K562 (cell line): ENCODE measurements around the gene ZNF516. TPM values are rescaled to one million over a fixed set of nuclear protein-coding genes. Genes with fewer than 3 reads are reported as not detected.

Experiments
- ATAC-seq: fragments of 200-7000 bp; cut with Tn5 transposase; 3 replicates; pipeline ENCODE4 v1.9.1; 2020; ENCODE audit warnings: moderate library complexity
- BruUV-seq: library from RNA; stranded (reverse); fragments of 400-500 nt; replicated peaks from 2 replicates; lab custom pipeline; 2021; lab: Mats Ljungman, UMichigan
- CTCF ChIA-PET: fragments of 300-600 bp; formaldehyde crosslinking; extraction: SDS; loops from one replicate; lab custom pipeline; 2021; ENCODE audit warnings: low intra/inter-chr PET ratio; lab: Yijun Ruan, JAX
- POLR2A ChIA-PET: fragments of 300-600, 350-650 bp; sonication (Branson Sonifier 250); formaldehyde crosslinking; extraction: SDS; loops from one replicate; lab custom pipeline; 2021; ENCODE audit warnings: antibody characterized with exemption, inconsistent platforms; lab: Yijun Ruan, JAX
- DNase-seq, 4 experiments: peaks; one replicate each; pipeline versions ENCODE4 v3.0.0 to v3.0.0-alpha.2; 2011 to 2018; ENCODE audit warnings: low spot score in 3 of 4, mixed read lengths in 3 of 4; ENCODE audit errors: extremely low read depth in 1 of 4
- FAIRE-seq: peaks from 2 replicates; lab custom pipeline; 2011; peaks lifted over from hg19 to GRCh38; lab: Jason Lieb, UNC
- H2AFZ ChIP-seq: 2 replicates; pipeline ENCODE4 v1.6.0; 2011; ENCODE audit warnings: low read depth, low read length, control low read depth, inconsistent platforms
- H3K27ac ChIP-seq: fragments of 200-600 bp; 3 replicates; pipeline ENCODE4 v1.8.0; 2011; ENCODE audit warnings: low read depth, mild to moderate bottlenecking, control low read depth, inconsistent platforms, low read length, moderate library complexity, mixed read lengths; ENCODE audit errors: extremely low read depth
- H3K27me3 ChIP-seq, 2 experiments: fragments of 300-600 bp in 1 of 2; 2 replicates in 1 of 2; 3 replicates in 1 of 2; pipeline versions ENCODE4 v1.6.0 to v1.8.0; 2011; ENCODE audit warnings: inconsistent platforms in 2 of 2, low read length in 2 of 2, mild to moderate bottlenecking in 1 of 2, mixed read lengths in 1 of 2, moderate library complexity in 1 of 2; ENCODE audit not compliant: control insufficient read depth in 2 of 2, insufficient read depth in 2 of 2
- H3K36me3 ChIP-seq: fragments of 300-600 bp; 3 replicates; pipeline ENCODE4 v1.8.0; 2011; ENCODE audit warnings: mild to moderate bottlenecking, low read length, inconsistent platforms; ENCODE audit not compliant: control insufficient read depth, insufficient read depth
- H3K4me1 ChIP-seq, 2 experiments: fragments of 200-600 bp in 1 of 2; replicated peaks in 1 of 2; 2 replicates in 1 of 2; 3 replicates in 1 of 2; pipeline versions ENCODE4 v1.5.1 to v1.8.0; 2011; ENCODE audit warnings: inconsistent platforms in 2 of 2, low read length in 2 of 2, mild to moderate bottlenecking in 1 of 2, mixed read lengths in 1 of 2, moderate library complexity in 1 of 2; ENCODE audit not compliant: control insufficient read depth in 2 of 2, insufficient read depth in 2 of 2
- H3K4me2 ChIP-seq: 2 replicates; pipeline ENCODE4 v1.6.1; 2011; ENCODE audit warnings: low read length, control low read depth, inconsistent platforms, mixed read lengths; ENCODE audit not compliant: insufficient read depth
- H3K4me3 ChIP-seq: fragments of 200-600 bp; sonication (generic), shearing (Covaris generic); 2 replicates; pipeline ENCODE4 v1.5.1; 2016; ENCODE audit warnings: control low read depth, inconsistent platforms
- H3K79me2 ChIP-seq: fragments of 200-600 bp; 3 replicates; pipeline ENCODE4 v1.8.0; 2011; ENCODE audit warnings: low read length, inconsistent platforms; ENCODE audit not compliant: control insufficient read depth, insufficient read depth
- H3K9ac ChIP-seq, 2 experiments: 2 replicates each; pipeline versions ENCODE4 v1.6.0 to v1.6.1; 2011; ENCODE audit warnings: low read depth in 2 of 2, low read length in 2 of 2, control low read depth in 1 of 2, inconsistent platforms in 1 of 2, mild to moderate bottlenecking in 1 of 2, mixed read lengths in 1 of 2; ENCODE audit not compliant: insufficient read depth in 1 of 2
- H3K9me1 ChIP-seq: one replicate; pipeline ENCODE4 v1.6.0; 2011; ENCODE audit warnings: inconsistent platforms, mild to moderate bottlenecking, low read length, moderate library complexity; ENCODE audit not compliant: control insufficient read depth, insufficient read depth
- H3K9me3 ChIP-seq: replicated peaks from 2 replicates; pipeline ENCODE4 v1.5.1; 2011; ENCODE audit warnings: low read depth, low read length, inconsistent platforms; ENCODE audit not compliant: control insufficient read depth, insufficient read depth
- H4K20me1 ChIP-seq: replicated peaks from 2 replicates; pipeline ENCODE4 v1.6.1; 2011; ENCODE audit warnings: low read length, inconsistent platforms, mixed read lengths; ENCODE audit not compliant: control insufficient read depth, insufficient read depth
- BCL6 ChIP-seq: fragments of 250-450 bp; sonication (Bioruptor Pico); IDR thresholded peaks from 2 replicates; pipeline ENCODE4 v1.4.0; 2020
- CBX5 ChIP-seq: IDR thresholded peaks from 2 replicates; pipeline ENCODE4 v1.6.1; 2014; ENCODE audit warnings: low read depth, borderline replicate concordance
- ESRRA ChIP-seq: fragments of 450-650 bp; IDR thresholded peaks from 2 replicates; pipeline ENCODE4 v1.6.1; 2014; ENCODE audit warnings: low read depth, mild to moderate bottlenecking, moderate library complexity, borderline replicate concordance
- FOXJ2 ChIP-seq: fragments of 200-800 bp; sonication (Bioruptor generic); IDR thresholded peaks from 2 replicates; pipeline ENCODE4 v1.6.1; 2016; ENCODE audit warnings: missing genetic modification characterization, missing compliant biosample characterization
- FOXM1 ChIP-seq, 2 experiments: fragments of 450-650 bp in 1 of 2; sonication (generic) in 1 of 2; formaldehyde crosslinking in 1 of 2; IDR thresholded peaks; 2 replicates each; pipeline versions ENCODE4 v1.6.1 to v1.9.0; 2017 to 2022; ENCODE audit warnings: low read depth in 2 of 2, mild to moderate bottlenecking in 2 of 2, missing genetic modification reagents in 1 of 2, moderate library complexity in 1 of 2
- GTF2E2 ChIP-seq: fragments of 200-800 bp; sonication (Bioruptor generic); IDR thresholded peaks from 2 replicates; pipeline ENCODE4 v1.6.1; 2016; ENCODE audit warnings: missing genetic modification characterization, missing compliant biosample characterization
- TFE3 ChIP-seq: fragments of 450-650 bp; formaldehyde crosslinking; IDR thresholded peaks from 2 replicates; pipeline ENCODE4 v1.4.0; 2020; ENCODE audit warnings: mild to moderate bottlenecking, mixed read lengths
- ZBTB11 ChIP-seq, 3 experiments: fragments of 200-800 bp in 1 of 3; fragments of 250-450 bp in 1 of 3; fragments of 450-650 bp in 1 of 3; sonication (Bioruptor Pico) in 1 of 3; sonication (Bioruptor generic) in 1 of 3; formaldehyde crosslinking in 1 of 3; IDR thresholded peaks; 2 replicates each; pipeline versions ENCODE4 v1.6.1 to v1.8.0; 2016 to 2022; ENCODE audit warnings: mild to moderate bottlenecking in 2 of 3, missing genetic modification characterization in 2 of 3, missing compliant biosample characterization in 1 of 3, moderate library complexity in 1 of 3
- ZKSCAN1 ChIP-seq: fragments of 150-350 bp; IDR thresholded peaks from 2 replicates; pipeline ENCODE4 v1.6.1; 2016; ENCODE audit warnings: low read depth, low read length
- ZNF347 ChIP-seq: fragments of 450-650 bp; formaldehyde crosslinking; IDR thresholded peaks from 2 replicates; pipeline ENCODE4 v1.4.0; 2020; ENCODE audit warnings: low read depth, mild to moderate bottlenecking, moderate library complexity
- ZNF449 ChIP-seq: fragments of 250-450 bp; sonication (Bioruptor Pico); IDR thresholded peaks from 2 replicates; pipeline ENCODE4 v1.8.0; 2022; ENCODE audit warnings: moderate library complexity, mild to moderate bottlenecking, inconsistent platforms
- WGBS: fragments of 100-300 bp; shearing (Covaris generic); methylation state at CpG from one replicate; pipeline ENCODE4 v1.1.6; 2016; ENCODE audit warnings: low coverage, mixed read lengths; ENCODE audit not compliant: insufficient coverage; ENCODE audit errors: missing lambda C conversion rate; 5-methylcytosine and 5-hydroxymethylcytosine counted together
- in situ Hi-C: fragments of 300-500 bp; cut with MboI; formaldehyde crosslinking; loops from 4 replicates; pipeline ENCODE4 v1.15.0; 2018; ENCODE audit warnings: inconsistent platforms, mixed read lengths
- intact Hi-C: fragments of 100-400 bp; cut with micrococcal nuclease; formaldehyde crosslinking; loops from 2 replicates; pipeline ENCODE4 v1.14.2; 2022
- polyA plus RNA-seq, 8 experiments: library from polyadenylated mRNA; depleted of rRNA in 4 of 8; stranded (reverse) in 5 of 8; unstranded in 3 of 8; fragments of >200 nt; fragmentation: Nextera tagmentation in 2 of 8; fragmentation: Illumina TruSeq in 1 of 8; extraction: Ambion mirVana in 2 of 8; extraction: Trizol in 1 of 8; gene quantifications; 2 replicates each; pipeline versions ENCODE4 v1.2.1 to v1.2.3, GENCODE V29; 2011 to 2014; ENCODE audit warnings: inconsistent platforms in 1 of 8, missing spikeins in 1 of 8
- total RNA-seq, 7 experiments: library from RNA; depleted of rRNA in 6 of 7; stranded (reverse); fragments of >200 nt in 6 of 7; fragmentation: Illumina TruSeq in 2 of 7; extraction: Trizol in 2 of 7; gene quantifications; 2 replicates each; pipeline versions ENCODE4 v1.2.1 to v1.2.3, GENCODE V29; 2011 to 2021; ENCODE audit warnings: low replicate concordance in 1 of 7

Gene ZNF516
- total and polyA plus RNA-seq, 9 of the 15 experiments (the other 6 are each of a cell fraction or from before 2014, with no cell fraction given): 0.04 to 0.20 (median 0.08) TPM; not detected in 3

- Histone ChIP-seq H3K79me2 (no peaks in the 10 kb centered on the region), H3K9ac (no peak overlapping the region), H3K9me3 (no peaks in the 10 kb centered on the region), H3K4me1 (no peaks in the 10 kb centered on the region), H3K9me1 (no peaks in the 10 kb centered on the region), H4K20me1 (no peaks in the 10 kb centered on the region), H3K27me3 (peaks cover 5 to 34% of the 10 kb centered on the region in 2 experiments; a peak in 3 of 5 replicates), H3K36me3 (no peaks in the 10 kb centered on the region), H2AFZ (no peak overlapping the region), H3K27ac (no peak overlapping the region)
- POLR2A ChIA-PET: no interaction called here
- BruUV-seq: no TSS peak
- no peak for ATAC-seq
- in situ Hi-C loops (no loop called here), intact Hi-C loops (no loop called here)
- no peak for FAIRE-seq
- DNase-seq: no peak
- WGBS: 10% methylated on average over 8 of the region's 8 CpGs
- TF ChIP-seq ZBTB11 (CRISPR knock-in tag; IDR thresholded peaks at IDR 0.05): no peak
- no peak for TF ChIP-seq ESRRA
- no peak for TF ChIP-seq GTF2E2 (tag)
- no peak for TF ChIP-seq TFE3 (CRISPR knock-in tag)
- TF ChIP-seq ZNF347 (CRISPR knock-in tag): no peak
- TF ChIP-seq ZNF449 (CRISPR knock-in tag): no peak
- no peak for TF ChIP-seq FOXM1 (IDR thresholded peaks at IDR 0.05; ENCODE audit: low read depth)
- no peak for TF ChIP-seq FOXM1 (CRISPR knock-in tag; IDR thresholded peaks at IDR 0.05; ENCODE audit: low read depth)
- no peak for TF ChIP-seq CBX5
- TF ChIP-seq FOXJ2 (tag): no peak
- TF ChIP-seq ZKSCAN1: no peak
- TF ChIP-seq BCL6 (CRISPR knock-in tag): no peak
- TF ChIP-seq, all 486 proteins: peak for 0
- H3K4me3 ChIP-seq: no peak overlapping the region
- no peak overlapping the region for H3K4me2 ChIP-seq
- CTCF ChIA-PET: no interaction called here
These were observed 42.7 kb downstream of the ZNF516 start for GRCh38 chr18:76452357-76452756.
